ENCODE results near the gene TMC6.

TMC6 gene

DNA sequence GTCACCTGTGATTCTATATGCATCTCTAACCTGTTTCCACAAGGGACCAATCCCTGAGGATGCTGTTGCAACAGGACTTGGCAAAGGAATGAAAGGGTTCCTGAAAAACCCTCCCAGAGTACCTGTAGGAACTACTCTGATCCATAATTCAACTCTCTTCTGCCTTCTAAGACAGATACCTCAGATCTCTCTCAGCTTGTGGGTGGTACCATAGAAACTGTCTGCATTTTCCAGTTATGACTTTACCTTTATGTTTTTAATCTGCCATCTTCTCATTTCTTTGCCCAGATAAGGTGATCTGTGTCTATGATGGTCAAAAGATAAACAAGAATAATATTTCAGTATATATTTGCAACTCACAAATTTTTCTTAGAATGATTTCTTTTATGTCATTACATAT lies 65.1 kb downstream of the TMC6 start:
- DNase-seq: no peak

DNA sequence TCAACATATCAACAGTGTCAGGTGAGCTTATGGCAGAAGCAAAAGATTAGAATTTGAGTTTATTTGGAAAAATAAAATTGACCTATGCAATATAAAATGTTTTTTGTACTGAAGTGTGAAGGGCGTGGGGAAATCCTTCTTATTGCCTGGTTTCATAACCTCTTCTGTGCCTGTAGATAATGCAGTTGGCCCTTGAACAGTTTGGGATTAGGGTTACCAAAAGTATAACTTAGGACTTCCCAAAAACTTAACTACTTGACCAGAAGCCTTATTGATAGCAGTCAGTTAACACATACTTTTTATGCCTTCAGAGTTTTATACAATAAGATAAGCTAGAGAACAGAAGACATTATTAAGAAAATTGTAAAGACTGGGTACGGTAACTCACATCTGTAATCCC lies 66.0 kb downstream of the TMC6 start:
- DNase-seq: no peak

All from NCI-H1105 treated with DMSO at 0.1 percent for 48 hours (cell line).